GM12878 (cell line): ENCODE data around the gene LARP4. TPM values are rescaled to one million over a fixed set of nuclear protein-coding genes. Genes with fewer than 3 reads are reported as not detected.

Experiments
- ATF7 ChIP-seq: fragments of 450-650 bp; IDR thresholded peaks from 2 replicates; pipeline ENCODE4 v1.6.1; 2016; ENCODE audit warnings: low read depth, mild to moderate bottlenecking
- BACH1 ChIP-seq: fragments of 450-650 bp; IDR thresholded peaks from 2 replicates; pipeline ENCODE4 v1.6.1; 2017; ENCODE audit warnings: mild to moderate bottlenecking, borderline replicate concordance
- BCLAF1 ChIP-seq: fragments of 450-650 bp; IDR thresholded peaks from 2 replicates; pipeline ENCODE4 v1.6.1; 2017; ENCODE audit warnings: antibody characterized with exemption, mild to moderate bottlenecking, moderate library complexity
- BRCA1 ChIP-seq: IDR thresholded peaks from 2 replicates; pipeline ENCODE4 v1.6.1; 2011; ENCODE audit warnings: low read depth, low read length, improper control_type of control experiment
- CEBPZ ChIP-seq: fragments of 150-350 bp; IDR thresholded peaks from 2 replicates; pipeline ENCODE4 v1.6.1; 2016; ENCODE audit warnings: low read depth, low read length
- E2F8 ChIP-seq: fragments of 450-650 bp; IDR thresholded peaks from 2 replicates; pipeline ENCODE4 v1.6.1; 2018; ENCODE audit warnings: mild to moderate bottlenecking, low read depth, moderate library complexity; ENCODE audit not compliant: partially characterized antibody
- KAT2A ChIP-seq: conservative IDR thresholded peaks from 2 replicates; pipeline ENCODE4 v1.6.1; 2011; ENCODE audit warnings: low read depth, low read length; ENCODE audit not compliant: control insufficient read depth
- MEF2A ChIP-seq: IDR thresholded peaks from 2 replicates; pipeline ENCODE4 v1.6.1; 2011; ENCODE audit warnings: low read depth, mild to moderate bottlenecking, low read length, moderate library complexity; ENCODE audit not compliant: insufficient read depth
- PML ChIP-seq: IDR thresholded peaks from 2 replicates; pipeline ENCODE4 v1.6.1; 2012; ENCODE audit warnings: low read length, inconsistent platforms
- RELB ChIP-seq: fragments of 450-650 bp; IDR thresholded peaks from 2 replicates; pipeline ENCODE4 v1.6.1; 2017; ENCODE audit warnings: low read depth, mild to moderate bottlenecking, moderate library complexity
- SIX5 ChIP-seq: IDR thresholded peaks from 2 replicates; pipeline ENCODE4 v1.6.1; 2011; ENCODE audit warnings: mild to moderate bottlenecking, low read depth, low read length, moderate library complexity; ENCODE audit not compliant: severe bottlenecking
- SREBF2 ChIP-seq: IDR thresholded peaks from 2 replicates; pipeline ENCODE4 v1.6.1; 2012; ENCODE audit warnings: mild to moderate bottlenecking, low read length
- TAF1 ChIP-seq: IDR thresholded peaks from 2 replicates; pipeline ENCODE4 v1.6.1; 2011; ENCODE audit warnings: mild to moderate bottlenecking, low read depth, low read length, borderline replicate concordance
- TBL1XR1 ChIP-seq: IDR thresholded peaks from 2 replicates; pipeline ENCODE4 v1.6.1; 2012; ENCODE audit warnings: low read depth, low read length, improper control_type of control experiment
- TCF12 ChIP-seq: IDR thresholded peaks from 2 replicates; pipeline ENCODE4 v1.6.1; 2011; ENCODE audit warnings: low read depth, mild to moderate bottlenecking, low read length
- USF2 ChIP-seq: IDR thresholded peaks from 2 replicates; pipeline ENCODE4 v1.6.1; 2011; ENCODE audit warnings: low read depth, low read length, improper control_type of control experiment, borderline replicate concordance
- ZNF24 ChIP-seq: fragments of 450-650 bp; IDR thresholded peaks from 2 replicates; pipeline ENCODE4 v1.6.1; 2017; ENCODE audit warnings: antibody characterized with exemption, mild to moderate bottlenecking
- polyA plus RNA-seq, 11 experiments: library from polyadenylated mRNA; depleted of rRNA in 4 of 11; unstranded in 6 of 11; stranded (reverse) in 5 of 11; fragments of >200 nt; fragmentation: Nextera tagmentation in 4 of 11; fragmentation: Illumina TruSeq in 1 of 11; extraction: Ambion mirVana in 4 of 11; extraction: Trizol in 1 of 11; gene quantifications; 1 replicate in 1 of 11; 2 replicates in 10 of 11; pipeline versions ENCODE4 v1.2.1 to v1.2.3, GENCODE V29; 2011 to 2016; ENCODE audit warnings: inconsistent platforms in 2 of 11, missing spikeins in 2 of 11, low read depth in 1 of 11
- total RNA-seq, 4 experiments: library from RNA; depleted of rRNA in 3 of 4; stranded (reverse); fragments of >200 nt in 3 of 4; fragmentation: Illumina TruSeq in 1 of 4; extraction: Trizol in 1 of 4; gene quantifications; 2 replicates each; pipeline versions ENCODE4 v1.2.1 to v1.2.3, GENCODE V29; 2013 to 2021

Gene LARP4
- total and polyA plus RNA-seq, 10 of the 15 experiments (the other 5 are each of a cell fraction or from before 2014, with no cell fraction given) = 24.1 to 72.6 (median 35.6) TPM

- TF ChIP-seq TCF12 (peak; percentile 47; the same call in 1 of the 2 replicates), BCLAF1 (no peak), CEBPZ (no peak), TBL1XR1 (0 out of 2 replicates have a peak, but pooled peaks have one; percentile 20), ZNF24 (peak; percentile 85), ATF7 (no peak), E2F8 (no peak), PML (no peak), MEF2A (0 out of 2 replicates have a peak, but pooled peaks have one; percentile 29), KAT2A (no peak), SIX5 (no peak), BACH1 (peak; percentile 46; the same call in 1 of the 2 replicates), BRCA1 (no peak), RELB (no peak), SREBF2 (no peak), USF2 (peak; percentile 65), TAF1 (peak; percentile 18; the same call in 1 of the 2 replicates)
These were observed 104.4 kb downstream of the LARP4 start, which contains the start of gene DIP2B (continued) for GRCh38 chr12:50504798-50505674.
